NCI-H510A treated with DMSO at 0.1 percent for 48 hours (cell line): Measurements from ENCODE around the gene SLC35B1.

Source experiments
- DNase-seq: peaks from one replicate; lab custom pipeline; 2025; lab: John Stamatoyannopoulos, UW

SLC35B1 gene

DNA sequence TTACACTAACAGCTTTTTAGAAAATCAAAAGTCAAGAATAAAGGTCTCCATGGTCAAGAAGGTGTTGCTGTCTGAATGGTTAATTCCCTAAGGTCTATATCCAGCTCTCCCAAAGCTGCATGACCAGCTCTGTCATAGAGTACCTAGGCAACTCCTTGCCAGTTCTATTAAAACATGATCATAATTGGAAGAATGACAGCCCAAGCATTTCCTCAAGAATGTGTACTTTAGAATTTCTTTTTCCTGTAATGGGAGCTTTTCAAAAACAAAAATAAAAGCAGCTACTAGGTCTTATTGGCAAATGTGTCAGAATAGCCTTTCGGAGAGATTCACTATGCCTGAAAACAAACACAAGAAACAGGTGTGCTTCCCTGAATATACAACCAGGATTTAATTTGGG, 37.8 kb downstream of the SLC35B1 start:
- DNase-seq, result no peak

GRCh38 chr17:49667854-49668253, 39.9 kb downstream of the SLC35B1 start:
- no peak for DNase-seq

DNA sequence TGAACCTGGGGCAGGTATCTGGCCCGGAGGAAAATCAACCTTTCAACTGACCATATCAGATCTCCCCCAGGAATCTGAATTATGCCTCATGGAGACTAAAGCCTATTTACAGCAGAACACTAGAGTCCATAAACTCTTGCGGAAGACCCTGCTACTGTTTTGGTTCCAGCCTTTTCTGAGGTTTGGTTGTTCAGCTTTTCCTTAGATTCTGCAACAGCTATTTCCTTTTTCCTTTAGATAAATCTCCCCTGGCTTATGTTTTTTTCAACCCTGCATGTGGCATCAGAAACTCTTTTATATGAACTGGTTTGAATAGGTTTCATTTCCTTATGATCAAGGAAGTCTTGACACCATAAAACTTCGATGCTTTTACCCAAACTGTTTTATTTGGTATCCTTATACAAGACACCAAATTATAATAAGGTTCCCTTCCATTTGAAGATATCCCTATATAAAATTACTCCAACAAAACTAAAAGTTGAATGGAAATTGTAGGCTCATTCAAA, 43.0 kb downstream of the SLC35B1 start:
- no peak for DNase-seq

GRCh38 chr17:49659661-49660382, 47.9 kb downstream of the SLC35B1 start:
- no peak for DNase-seq

DNA sequence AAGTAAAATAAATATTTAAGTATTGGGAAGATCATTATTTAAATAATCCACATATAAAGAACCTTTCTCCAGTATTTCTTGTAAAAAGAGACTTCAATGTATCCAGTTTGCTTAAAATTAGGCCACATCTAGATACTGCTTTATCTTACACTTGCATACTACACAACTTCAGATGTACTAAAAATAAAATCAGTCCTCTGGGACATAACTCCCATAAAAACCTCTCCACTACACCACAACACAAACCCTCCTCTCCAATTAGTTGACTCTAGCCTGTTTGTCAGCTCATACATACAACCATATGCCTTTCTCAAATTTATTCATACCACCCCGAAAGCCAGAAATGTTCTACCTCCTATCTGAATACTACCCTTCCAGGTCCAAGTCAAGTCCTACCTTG, 51.5 kb downstream of the SLC35B1 start:
- DNase-seq, result no peak
